SIG-M5 (cell line): ENCODE results near the gene S100A16.
"Not testable (repeated sequence)": the region's sequence is repeated elsewhere in the genome, so short reads cannot be mapped to it uniquely, and the experiment has no call there.

Experiments
- DNase-seq: peaks from one replicate; lab custom pipeline; 2025; lab: John Stamatoyannopoulos, UW

Gene S100A16

DNA sequence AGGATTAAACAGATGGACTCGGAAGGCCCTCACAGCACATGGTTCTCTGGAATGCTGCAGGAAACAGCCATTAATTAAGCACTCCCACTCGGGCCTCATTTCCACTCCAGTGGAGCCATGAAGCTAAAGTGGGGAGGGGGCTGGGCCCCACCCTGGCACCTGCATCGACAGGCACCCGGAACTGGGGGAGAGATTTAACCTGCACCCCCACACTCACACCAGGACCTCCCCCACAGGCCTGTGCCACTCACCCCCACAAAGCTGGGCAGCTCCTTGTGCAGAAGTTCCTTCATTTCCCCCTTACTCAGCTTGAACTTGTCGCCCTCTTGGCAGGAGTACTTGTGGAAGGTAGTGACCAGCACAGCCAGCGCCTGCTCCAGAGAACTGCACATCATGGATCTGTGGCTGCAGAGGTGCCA lies 49.4 kb downstream of the S100A16 start:
- DNase-seq = no peak

DNA sequence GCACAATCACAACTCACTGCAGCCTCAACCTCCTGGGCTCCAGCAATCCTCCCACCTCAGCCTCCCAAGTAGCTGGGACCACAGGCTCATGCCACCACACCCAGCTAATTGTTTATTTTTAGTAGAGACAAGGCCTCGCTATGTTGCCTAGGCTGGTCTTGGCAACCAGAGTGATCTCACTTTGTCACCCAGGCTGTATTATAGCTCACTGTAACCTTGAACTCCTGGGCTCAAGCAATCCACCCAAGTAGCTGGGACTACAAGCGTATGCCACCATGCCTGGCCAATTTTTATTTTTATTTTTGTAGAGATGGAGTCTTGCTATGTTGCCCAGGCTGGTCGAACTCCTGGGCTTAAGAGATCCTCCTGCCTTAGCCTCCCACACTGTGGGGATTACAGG lies 50.9 kb downstream of the S100A16 start:
- not testable (repeated sequence) for DNase-seq

DNA sequence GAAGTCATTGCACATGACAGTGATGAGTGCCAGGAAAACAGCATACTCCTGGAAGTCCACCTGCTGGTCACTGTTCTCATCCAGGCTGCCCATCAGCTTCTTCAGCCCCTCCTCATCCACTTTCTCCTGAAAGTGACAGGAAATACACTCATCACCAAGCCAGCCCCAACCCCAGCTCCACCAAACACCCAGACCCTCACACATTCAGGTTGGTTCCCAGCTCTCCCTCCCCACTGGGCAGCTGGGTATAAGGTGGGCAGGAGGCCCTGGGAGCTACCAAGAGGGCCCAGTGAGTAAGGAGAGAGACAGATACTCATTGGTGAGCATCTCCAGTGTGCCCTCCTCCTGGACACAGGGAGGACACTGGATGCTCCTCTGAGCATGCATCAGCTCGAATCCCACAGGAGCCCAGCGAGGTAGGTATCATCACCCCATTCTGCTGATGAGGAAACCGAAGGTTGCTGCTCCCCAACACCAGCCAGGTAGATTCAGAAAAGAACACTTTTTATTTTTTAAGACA lies 51.4 kb downstream of the S100A16 start:
- no peak for DNase-seq

DNA sequence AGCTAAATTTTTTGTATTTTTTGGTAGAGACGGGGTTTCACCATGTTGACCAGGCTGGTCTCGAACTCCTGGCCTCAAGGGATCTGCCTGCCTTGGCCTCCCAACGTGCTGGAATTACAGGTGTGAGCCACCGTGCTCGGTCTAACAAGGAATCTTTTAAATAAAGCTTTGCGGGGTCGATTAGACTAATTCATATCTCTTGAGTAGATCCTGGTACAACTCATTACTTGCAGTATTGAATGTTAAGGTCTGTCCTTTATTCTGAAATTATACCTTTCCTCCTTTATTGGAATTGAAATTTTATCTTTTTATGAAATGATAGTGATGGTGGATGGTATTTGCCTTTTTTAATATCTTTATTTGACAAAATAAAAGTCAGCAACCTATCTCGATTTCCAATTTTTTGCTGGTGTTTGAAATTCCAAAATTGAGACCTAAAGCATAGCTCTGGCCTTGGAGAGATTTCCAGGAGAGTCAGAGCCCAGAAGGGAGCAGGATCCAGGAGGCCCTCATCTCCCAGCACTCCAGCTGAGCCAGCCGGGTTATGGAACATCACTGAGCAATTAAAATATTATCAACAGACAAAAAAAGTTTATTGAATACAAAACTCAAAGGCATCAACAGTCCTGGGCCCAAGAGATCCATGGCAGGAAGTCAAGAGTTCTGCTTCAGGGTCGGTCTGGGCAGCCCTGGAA lies 52.0 kb downstream of the S100A16 start:
- no peak for DNase-seq

DNA sequence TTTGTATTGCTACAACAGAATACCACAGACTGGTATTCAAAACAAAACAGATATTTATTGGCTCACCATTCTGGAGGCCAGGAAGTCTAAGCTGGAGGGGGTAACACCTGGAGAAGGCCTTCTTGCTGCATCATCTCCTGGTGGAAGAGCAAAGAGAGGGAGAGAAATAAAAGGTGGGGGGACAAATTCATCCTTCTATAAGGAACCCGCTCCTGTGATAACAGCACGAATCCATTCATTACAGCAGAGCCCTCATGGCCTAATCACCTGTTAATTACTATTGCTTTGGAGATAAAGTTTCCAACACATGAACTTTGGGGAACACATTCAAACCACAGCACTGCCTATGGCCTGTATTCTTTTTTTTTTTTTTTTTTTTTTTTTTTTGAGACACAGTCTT lies 52.7 kb downstream of the S100A16 start:
- no peak for DNase-seq

DNA sequence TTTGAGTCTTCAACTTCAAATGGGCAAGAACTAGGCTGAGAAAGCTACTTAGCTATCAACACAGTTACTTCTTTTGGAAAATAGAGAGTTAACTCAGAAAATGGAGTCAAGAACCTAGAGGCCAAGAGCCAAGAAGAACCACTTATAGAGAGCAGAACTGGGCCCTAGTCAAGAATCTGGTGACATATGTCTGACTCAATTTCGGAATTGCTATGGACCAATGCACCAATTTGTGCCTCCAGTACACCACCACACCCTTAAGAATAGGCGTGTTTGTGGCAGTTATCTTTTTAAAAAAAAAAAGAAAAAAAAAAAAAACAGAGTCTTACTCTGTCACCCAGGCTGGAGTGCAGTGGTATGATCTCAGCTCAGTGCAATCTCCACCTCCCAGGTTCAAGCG lies 55.1 kb downstream of the S100A16 start:
- DNase-seq = no peak
